GM21526 (cell line): ENCODE measurements around the gene KCTD7.
"Not testable (repeated sequence)": the region's sequence is repeated elsewhere in the genome, so short reads cannot be mapped to it uniquely, and the experiment has no call there.

ENCODE experiments used
- ATAC-seq: cut with Tn5 transposase; IDR thresholded peaks from one replicate; pipeline ENCODE4 v1.9.1; 2021; ENCODE audit warnings: moderate library complexity; ENCODE audit not compliant: unreplicated experiment, low FRiP score

The KCTD7 gene

GRCh38 chr7:66628361-66629221, at the start of gene KCTD7:
Gene KCTD7, plus strand, starts transcription at chr7:66628881. Its CDS starts 184 bp downstream, at chr7:66629065.
- peak; percentile 89 for ATAC-seq

GRCh38 chr7:66580380-66580779, 48.3 kb upstream of the KCTD7 start:
- not testable (repeated sequence) for ATAC-seq

GRCh38 chr7:66582816-66583489, 45.7 kb upstream of the KCTD7 start:
- ATAC-seq: not testable (repeated sequence)

GRCh38 chr7:66583490-66584110, 45.1 kb upstream of the KCTD7 start:
- no peak for ATAC-seq

GRCh38 chr7:66586181-66586580, 42.5 kb upstream of the KCTD7 start:
- ATAC-seq: no peak

- ATAC-seq: not testable (repeated sequence)
Measured at GRCh38 chr7:66588226-66588625, 40.5 kb upstream of the KCTD7 start.

GRCh38 chr7:66588856-66589570, 39.7 kb upstream of the KCTD7 start:
- not testable (repeated sequence) for ATAC-seq

- ATAC-seq: not testable (repeated sequence)
Measured at GRCh38 chr7:66590302-66591057, 38.2 kb upstream of the KCTD7 start.

- not testable (repeated sequence) for ATAC-seq
Measured at GRCh38 chr7:66591058-66591798, 37.5 kb upstream of the KCTD7 start.

- ATAC-seq: peak; percentile 98
Measured at GRCh38 chr7:66591799-66592596, 36.7 kb upstream of the KCTD7 start.

GRCh38 chr7:66592597-66593146, 36.0 kb upstream of the KCTD7 start:
- peak; percentile 26 for ATAC-seq

GRCh38 chr7:66594082-66594481, 34.6 kb upstream of the KCTD7 start:
- not testable (repeated sequence) for ATAC-seq

GRCh38 chr7:66597461-66597860, 31.2 kb upstream of the KCTD7 start:
- ATAC-seq: no peak

GRCh38 chr7:66602159-66602558, 26.5 kb upstream of the KCTD7 start:
- no peak for ATAC-seq

- no peak for ATAC-seq
Measured at GRCh38 chr7:66604198-66604597, 24.5 kb upstream of the KCTD7 start.

- ATAC-seq: not testable (repeated sequence)
Measured at GRCh38 chr7:66606540-66607291, 22.0 kb upstream of the KCTD7 start.

GRCh38 chr7:66609176-66609575, 19.5 kb upstream of the KCTD7 start:
- ATAC-seq: no peak
